ENCODE results near the gene CENPT.

The CENPT gene

DNA sequence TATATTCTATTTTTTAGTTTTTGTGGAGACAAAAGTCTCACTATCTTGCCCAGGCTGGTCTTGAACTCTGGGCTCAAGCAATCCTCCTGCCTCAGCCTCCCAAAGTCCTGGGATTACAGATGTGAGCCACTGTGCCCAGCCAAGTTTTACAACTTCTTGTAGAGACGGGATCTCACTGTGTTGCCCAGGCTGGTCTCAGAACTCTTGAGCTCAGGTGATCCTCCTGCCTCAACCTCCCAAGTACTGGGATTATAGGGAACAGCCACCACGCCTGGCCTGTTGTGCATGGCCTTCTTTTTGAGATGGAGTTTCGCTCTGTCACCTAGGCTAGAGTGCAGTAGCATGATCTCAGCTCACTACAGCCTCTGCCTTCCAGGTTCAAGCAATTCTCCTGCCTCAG lies 6.2 kb upstream of the CENPT start:
- no peak overlapping the region for H3K4me3 ChIP-seq (ENCODE audit: insufficient read depth, low read depth, low read length, poor library complexity, severe bottlenecking)

DNA sequence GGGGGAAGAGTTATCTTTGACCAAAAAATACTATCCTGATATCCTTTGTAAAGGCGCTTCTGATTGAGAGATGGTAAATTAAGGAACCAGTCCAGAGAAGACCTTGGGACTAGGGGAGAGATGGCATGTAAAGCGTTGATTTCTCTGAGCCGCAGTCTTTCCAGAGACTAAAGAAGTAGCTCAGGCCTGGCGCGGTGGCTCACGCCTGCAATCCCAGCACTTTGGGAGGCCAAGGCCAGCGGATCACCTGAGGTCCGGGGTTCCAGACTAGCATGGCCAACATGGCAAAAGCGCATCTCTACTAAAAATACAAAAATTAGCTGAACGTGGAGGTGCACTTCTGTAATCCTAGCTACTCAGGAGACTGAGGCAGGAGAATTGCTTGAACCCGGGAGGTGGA lies 625 bp upstream of the CENPT start:
- H3K27ac ChIP-seq (ENCODE audit: insufficient read depth, low read length, poor library complexity, severe bottlenecking), result no peak overlapping the region
- no peaks in the 10 kb centered on the region for H3K36me3 ChIP-seq (ENCODE audit: control insufficient read depth, insufficient read depth, low read length)
- no peaks in the 10 kb centered on the region for H3K27me3 ChIP-seq (replicated peaks; ENCODE audit: control insufficient read depth, insufficient read depth, low read length, poor library complexity, severe bottlenecking)
- peak overlapping the region; percentile 90 for H3K4me3 ChIP-seq (ENCODE audit: insufficient read depth, low read depth, low read length, poor library complexity, severe bottlenecking)
- DNase-seq, result no peak
- H3K9me3 ChIP-seq (ENCODE audit: control insufficient read depth, low read length), result no peaks in the 10 kb centered on the region
- H3K4me1 ChIP-seq (ENCODE audit: control insufficient read depth, insufficient read depth, low read length, poor library complexity, severe bottlenecking), result peaks cover 38% of the 10 kb centered on the region

More for the DNA sequence above, 6.2 kb upstream of the CENPT start:
- no peak overlapping the region for H3K27ac ChIP-seq (ENCODE audit: insufficient read depth, low read length, poor library complexity, severe bottlenecking)
- H3K4me1 ChIP-seq (ENCODE audit: control insufficient read depth, insufficient read depth, low read length, poor library complexity, severe bottlenecking), result peaks cover 7% of the 10 kb centered on the region
- H3K36me3 ChIP-seq (ENCODE audit: control insufficient read depth, insufficient read depth, low read length), result no peaks in the 10 kb centered on the region
- no peak for DNase-seq
- H3K27me3 ChIP-seq (replicated peaks; ENCODE audit: control insufficient read depth, insufficient read depth, low read length, poor library complexity, severe bottlenecking), result no peaks in the 10 kb centered on the region
- no peaks in the 10 kb centered on the region for H3K9me3 ChIP-seq (ENCODE audit: control insufficient read depth, low read length)

DNA sequence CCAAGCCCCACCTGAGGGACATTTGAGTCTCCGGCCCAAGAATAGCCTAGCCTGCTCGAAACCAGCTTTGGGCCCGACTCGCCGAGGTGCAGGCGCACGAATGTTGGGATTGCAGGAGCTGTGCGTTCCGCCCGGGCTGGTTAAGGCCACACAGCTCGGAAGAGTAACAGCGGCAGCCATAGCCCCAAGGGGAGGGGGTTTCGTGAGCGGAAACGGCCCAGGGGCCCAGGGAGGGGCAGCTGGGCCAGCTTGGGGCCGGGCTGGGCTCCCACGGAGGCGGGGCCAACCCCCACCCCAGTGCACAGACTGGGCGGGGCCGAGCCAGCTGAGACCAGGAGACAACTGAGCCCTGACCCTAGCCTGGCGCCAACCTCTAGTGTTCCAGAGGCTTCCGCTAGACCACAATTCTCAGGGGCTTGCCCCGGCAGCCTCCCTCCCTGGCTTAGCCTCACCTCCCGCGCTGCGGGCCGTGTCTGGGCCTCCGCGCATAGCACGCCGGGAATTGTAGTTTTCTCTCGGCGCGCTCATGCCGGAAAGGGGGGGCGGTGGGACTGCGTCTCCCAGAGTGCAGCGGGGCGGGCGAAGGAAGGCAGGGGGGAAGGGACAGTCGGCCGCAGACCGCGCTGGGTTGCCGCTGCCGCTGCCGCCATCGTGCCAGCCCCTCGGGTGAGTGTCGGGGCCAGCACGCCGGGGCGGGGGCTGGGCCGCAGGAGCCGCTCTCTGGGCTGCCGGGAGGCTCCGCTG lies 1.0 kb downstream of the CENPT start, which contains the start of gene NUTF2:
Gene NUTF2 (plus strand): TSS at position 614 of the 744 bp plus-strand sequence. CDS start 18,198 bp downstream, outside the sequence.
- H3K4me3 ChIP-seq (ENCODE audit: insufficient read depth, low read depth, low read length, poor library complexity, severe bottlenecking), result peak within 1 kb of the TSS; percentile 90
- peak within 1 kb of the TSS; percentile 89 for H3K27ac ChIP-seq (ENCODE audit: insufficient read depth, low read length, poor library complexity, severe bottlenecking)
- H3K27me3 ChIP-seq (replicated peaks; ENCODE audit: control insufficient read depth, insufficient read depth, low read length, poor library complexity, severe bottlenecking), result no peaks in the 10 kb centered on the region
- H3K9me3 ChIP-seq (ENCODE audit: control insufficient read depth, low read length), result no peaks in the 10 kb centered on the region
- DNase-seq, result peak; percentile 91 to 93 (median 91)
- H3K4me1 ChIP-seq (ENCODE audit: control insufficient read depth, insufficient read depth, low read length, poor library complexity, severe bottlenecking), result peaks cover 44% of the 10 kb centered on the region
- H3K36me3 ChIP-seq (ENCODE audit: control insufficient read depth, insufficient read depth, low read length), result no peaks in the 10 kb centered on the region

DNA sequence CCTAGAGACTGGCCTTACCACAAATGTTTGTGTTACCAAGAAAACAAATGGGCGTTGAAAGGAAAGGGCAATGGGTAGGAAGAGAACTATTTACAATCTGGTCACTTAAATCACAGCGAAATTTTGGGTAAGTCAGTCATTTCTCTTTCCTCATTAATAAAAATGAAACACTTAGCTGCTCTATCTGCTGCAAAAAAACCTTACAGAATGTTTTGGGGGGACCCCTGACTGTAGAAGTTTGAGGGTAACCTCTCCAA lies 1.5 kb downstream of the CENPT start:
- Histone ChIP-seq H3K4me3 (ENCODE audit: insufficient read depth, low read depth, low read length, poor library complexity, severe bottlenecking) (peak overlapping the region; percentile 90), H3K36me3 (ENCODE audit: control insufficient read depth, insufficient read depth, low read length) (no peaks in the 10 kb centered on the region), H3K4me1 (ENCODE audit: control insufficient read depth, insufficient read depth, low read length, poor library complexity, severe bottlenecking) (peaks cover 48% of the 10 kb centered on the region), H3K27ac (ENCODE audit: insufficient read depth, low read length, poor library complexity, severe bottlenecking) (peak overlapping the region; percentile 89), H3K9me3 (ENCODE audit: control insufficient read depth, low read length) (no peaks in the 10 kb centered on the region), H3K27me3 (replicated peaks; ENCODE audit: control insufficient read depth, insufficient read depth, low read length, poor library complexity, severe bottlenecking) (no peaks in the 10 kb centered on the region)
- no peak for DNase-seq

DNA sequence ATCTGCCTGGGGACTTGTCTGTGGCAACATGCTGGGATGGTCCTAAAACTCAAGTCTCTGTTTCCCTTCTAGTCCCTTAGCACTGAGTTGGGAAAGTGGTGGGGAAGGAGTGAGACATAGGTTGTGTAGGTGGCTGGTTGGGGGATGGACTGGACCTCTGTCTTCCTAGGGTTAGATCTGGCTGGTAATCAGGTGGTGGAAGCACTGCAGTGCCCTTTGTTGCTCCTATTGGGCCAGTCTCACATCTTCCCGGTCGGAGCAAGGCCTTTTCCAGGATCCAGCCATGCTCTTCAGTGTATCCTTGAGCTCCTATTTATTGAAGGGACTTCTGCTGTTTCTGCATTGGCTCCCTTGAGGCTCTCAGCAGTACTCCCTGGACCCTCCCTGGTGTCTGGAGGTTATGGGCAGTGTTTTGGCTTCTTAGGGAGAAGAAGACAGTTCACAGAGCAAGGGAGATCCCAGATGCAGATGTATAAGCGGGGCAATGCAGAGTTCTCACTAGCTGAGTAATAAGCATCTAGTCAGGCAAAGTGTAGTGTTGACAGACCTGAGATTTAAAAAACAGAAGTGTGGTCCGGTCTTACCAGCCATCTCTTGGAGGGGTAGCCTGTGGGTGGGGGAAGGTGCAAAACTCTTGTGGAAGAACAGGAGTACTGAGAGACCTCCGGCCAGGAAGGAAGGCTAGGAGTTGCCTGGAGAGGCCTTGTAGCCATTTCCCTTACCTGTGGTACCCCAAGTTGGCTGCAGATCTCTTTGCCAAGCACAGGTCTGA lies 2.0 kb downstream of the CENPT start:
- Histone ChIP-seq H3K4me1 (ENCODE audit: control insufficient read depth, insufficient read depth, low read length, poor library complexity, severe bottlenecking) (peaks cover 48% of the 10 kb centered on the region), H3K27me3 (replicated peaks; ENCODE audit: control insufficient read depth, insufficient read depth, low read length, poor library complexity, severe bottlenecking) (no peaks in the 10 kb centered on the region), H3K9me3 (ENCODE audit: control insufficient read depth, low read length) (no peaks in the 10 kb centered on the region), H3K36me3 (ENCODE audit: control insufficient read depth, insufficient read depth, low read length) (no peaks in the 10 kb centered on the region), H3K4me3 (ENCODE audit: insufficient read depth, low read depth, low read length, poor library complexity, severe bottlenecking) (peak overlapping the region; percentile 90), H3K27ac (ENCODE audit: insufficient read depth, low read length, poor library complexity, severe bottlenecking) (peak overlapping the region; percentile 89)
- no peak for DNase-seq

DNA sequence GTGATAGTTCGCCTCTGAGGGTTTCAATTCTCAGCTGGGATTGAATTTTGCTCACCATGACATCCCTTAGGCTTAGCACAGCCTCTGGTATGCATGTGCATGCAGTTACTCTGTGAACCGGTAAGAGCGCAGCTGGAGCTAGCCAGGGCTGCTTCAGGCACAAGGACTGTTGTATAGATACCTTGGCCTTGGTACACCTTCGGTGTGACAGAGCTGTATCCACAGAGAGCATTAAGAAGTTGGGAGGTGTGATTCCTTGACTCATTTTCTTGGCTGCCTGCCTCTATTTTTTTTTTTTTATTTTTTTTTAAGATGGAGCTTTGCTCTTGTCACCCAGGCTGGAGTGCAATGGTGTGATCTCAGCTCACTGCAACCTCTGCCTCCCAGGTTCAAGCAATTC lies 3.0 kb downstream of the CENPT start:
- no peaks in the 10 kb centered on the region for H3K27me3 ChIP-seq (replicated peaks; ENCODE audit: control insufficient read depth, insufficient read depth, low read length, poor library complexity, severe bottlenecking)
- no peak overlapping the region for H3K4me3 ChIP-seq (ENCODE audit: insufficient read depth, low read depth, low read length, poor library complexity, severe bottlenecking)
- no peaks in the 10 kb centered on the region for H3K9me3 ChIP-seq (ENCODE audit: control insufficient read depth, low read length)
- H3K4me1 ChIP-seq (ENCODE audit: control insufficient read depth, insufficient read depth, low read length, poor library complexity, severe bottlenecking), result peaks cover 48% of the 10 kb centered on the region
- DNase-seq, result no peak
- H3K27ac ChIP-seq (ENCODE audit: insufficient read depth, low read length, poor library complexity, severe bottlenecking), result peak overlapping the region; percentile 95
- no peaks in the 10 kb centered on the region for H3K36me3 ChIP-seq (ENCODE audit: control insufficient read depth, insufficient read depth, low read length)

DNA sequence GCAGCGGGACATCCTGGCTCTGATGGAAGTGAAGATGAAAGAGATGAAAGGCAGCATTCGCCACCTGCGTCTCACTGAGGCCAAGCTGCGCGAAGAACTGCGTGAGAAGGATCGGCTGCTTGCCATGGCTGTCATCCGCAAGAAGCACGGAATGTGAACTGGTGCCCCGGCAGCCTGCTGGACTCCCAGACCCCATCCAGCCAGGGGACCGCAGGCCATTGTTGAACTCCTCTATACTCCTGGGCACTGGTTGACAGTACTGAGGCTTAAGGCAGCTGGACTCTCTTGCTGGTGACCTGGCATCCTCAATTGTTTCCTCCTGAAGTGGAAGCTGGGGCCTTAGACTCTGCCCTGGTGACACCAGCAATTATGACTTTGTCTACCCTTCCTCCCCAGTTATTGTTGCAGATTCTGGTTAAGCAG lies 4.1 kb downstream of the CENPT start:
- Histone ChIP-seq H3K27ac (ENCODE audit: insufficient read depth, low read length, poor library complexity, severe bottlenecking) (peak overlapping the region; percentile 95), H3K4me1 (ENCODE audit: control insufficient read depth, insufficient read depth, low read length, poor library complexity, severe bottlenecking) (peaks cover 48% of the 10 kb centered on the region), H3K4me3 (ENCODE audit: insufficient read depth, low read depth, low read length, poor library complexity, severe bottlenecking) (peak overlapping the region; percentile 86), H3K36me3 (ENCODE audit: control insufficient read depth, insufficient read depth, low read length) (no peaks in the 10 kb centered on the region), H3K9me3 (ENCODE audit: control insufficient read depth, low read length) (no peaks in the 10 kb centered on the region), H3K27me3 (replicated peaks; ENCODE audit: control insufficient read depth, insufficient read depth, low read length, poor library complexity, severe bottlenecking) (no peaks in the 10 kb centered on the region)
- DNase-seq, result no peak

DNA sequence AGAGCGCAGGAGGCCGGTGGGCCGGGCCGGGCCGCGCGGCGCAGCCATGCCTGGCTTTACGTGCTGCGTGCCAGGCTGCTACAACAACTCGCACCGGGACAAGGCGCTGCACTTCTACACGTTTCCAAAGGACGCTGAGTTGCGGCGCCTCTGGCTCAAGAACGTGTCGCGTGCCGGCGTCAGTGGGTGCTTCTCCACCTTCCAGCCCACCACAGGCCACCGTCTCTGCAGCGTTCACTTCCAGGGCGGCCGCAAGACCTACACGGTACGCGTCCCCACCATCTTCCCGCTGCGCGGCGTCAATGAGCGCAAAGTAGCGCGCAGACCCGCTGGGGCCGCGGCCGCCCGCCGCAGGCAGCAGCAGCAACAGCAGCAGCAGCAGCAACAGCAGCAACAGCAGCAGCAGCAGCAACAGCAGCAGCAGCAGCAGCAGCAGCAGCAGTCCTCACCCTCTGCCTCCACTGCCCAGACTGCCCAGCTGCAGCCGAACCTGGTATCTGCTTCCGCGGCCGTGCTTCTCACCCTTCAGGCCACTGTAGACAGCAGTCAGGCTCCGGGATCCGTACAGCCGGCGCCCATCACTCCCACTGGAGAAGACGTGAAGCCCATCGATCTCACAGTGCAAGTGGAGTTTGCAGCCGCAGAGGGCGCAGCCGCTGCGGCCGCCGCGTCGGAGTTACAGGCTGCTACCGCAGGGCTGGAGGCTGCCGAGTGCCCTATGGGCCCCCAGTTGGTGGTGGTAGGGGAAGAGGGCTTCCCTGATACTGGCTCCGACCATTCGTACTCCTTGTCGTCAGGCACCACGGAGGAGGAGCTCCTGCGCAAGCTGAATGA lies 4.8 kb downstream of the CENPT start:
- Histone ChIP-seq H3K36me3 (ENCODE audit: control insufficient read depth, insufficient read depth, low read length) (no peaks in the 10 kb centered on the region), H3K9me3 (ENCODE audit: control insufficient read depth, low read length) (no peaks in the 10 kb centered on the region), H3K4me3 (ENCODE audit: insufficient read depth, low read depth, low read length, poor library complexity, severe bottlenecking) (peak overlapping the region; percentile 86), H3K27me3 (replicated peaks; ENCODE audit: control insufficient read depth, insufficient read depth, low read length, poor library complexity, severe bottlenecking) (no peaks in the 10 kb centered on the region), H3K4me1 (ENCODE audit: control insufficient read depth, insufficient read depth, low read length, poor library complexity, severe bottlenecking) (peaks cover 45% of the 10 kb centered on the region), H3K27ac (ENCODE audit: insufficient read depth, low read length, poor library complexity, severe bottlenecking) (peak overlapping the region; percentile 95)
- DNase-seq, result peak; percentile 37 to 66 (median 56)

DNA sequence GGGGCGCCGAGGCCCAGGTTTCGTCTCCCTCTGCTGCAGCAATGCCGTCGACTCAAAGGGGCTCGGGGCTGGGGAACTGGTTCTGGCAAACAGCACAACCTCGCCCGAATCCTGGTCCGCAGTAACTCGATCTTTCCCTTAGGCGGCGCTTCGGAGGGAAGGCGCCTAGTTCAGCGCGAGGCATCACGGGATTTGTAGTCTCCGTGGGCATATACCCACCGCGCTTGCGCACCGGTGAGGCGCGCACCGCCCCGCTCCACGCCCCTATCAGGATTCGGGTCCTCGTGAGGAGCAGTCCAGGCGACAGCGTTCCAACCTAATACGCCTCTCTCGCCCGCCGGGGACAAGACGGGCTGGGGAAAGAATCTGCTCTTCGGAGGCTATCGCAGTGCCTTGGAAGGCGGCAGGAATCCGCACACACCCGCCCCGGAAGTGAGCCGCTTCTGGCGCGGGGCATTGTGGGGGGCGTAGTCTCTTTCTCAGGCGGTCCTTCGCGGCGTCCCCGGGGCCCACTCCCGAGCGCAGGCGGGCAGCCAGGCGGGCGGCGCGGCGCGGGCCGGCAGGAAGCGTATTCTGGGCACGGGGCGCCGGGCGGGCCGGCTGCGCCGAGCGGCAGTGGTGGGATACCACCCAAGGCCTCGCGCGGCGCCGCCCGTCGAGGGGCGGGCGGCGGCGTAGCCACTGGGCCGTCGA lies 5.5 kb downstream of the CENPT start, which contains the start of gene THAP11:
Gene THAP11 (plus strand): TSS at position 505 of the 693 bp plus-strand sequence. CDS start 235 bp downstream, outside the sequence.
- H3K4me3 ChIP-seq (ENCODE audit: insufficient read depth, low read depth, low read length, poor library complexity, severe bottlenecking), result peak within 1 kb of the TSS; percentile 86
- H3K27me3 ChIP-seq (replicated peaks; ENCODE audit: control insufficient read depth, insufficient read depth, low read length, poor library complexity, severe bottlenecking), result no peaks in the 10 kb centered on the region
- no peaks in the 10 kb centered on the region for H3K36me3 ChIP-seq (ENCODE audit: control insufficient read depth, insufficient read depth, low read length)
- H3K27ac ChIP-seq (ENCODE audit: insufficient read depth, low read length, poor library complexity, severe bottlenecking), result peak within 1 kb of the TSS; percentile 95
- H3K9me3 ChIP-seq (ENCODE audit: control insufficient read depth, low read length), result no peaks in the 10 kb centered on the region
- peak; percentile 84 to 89 (median 88) for DNase-seq
- peaks cover 39% of the 10 kb centered on the region for H3K4me1 ChIP-seq (ENCODE audit: control insufficient read depth, insufficient read depth, low read length, poor library complexity, severe bottlenecking)
